Liver (tissue), 9 donors: ENCODE data around the gene PTPN4. TPM values are rescaled to one million over a fixed set of nuclear protein-coding genes. Genes with fewer than 3 reads are reported as not detected.

Source experiments
- DNase-seq: peaks from one replicate; pipeline ENCODE4 v3.0.0-alpha.2; 2017; ENCODE audit warnings: low spot score
- H3K27ac ChIP-seq, 2 donors: one replicate each; pipeline ENCODE4 v1.7.0; 2013; ENCODE audit warnings: inconsistent platforms in 2 of 2, low read length in 2 of 2, control low read depth in 1 of 2, low read depth in 1 of 2, mild to moderate bottlenecking in 1 of 2
- H3K27me3 ChIP-seq, 4 donors: one replicate each; pipeline versions ENCODE4 v1.6.1 to v1.7.0; 2013; ENCODE audit warnings: low read length in 3 of 4, inconsistent platforms in 1 of 4, mild to moderate bottlenecking in 1 of 4, moderate library complexity in 1 of 4; ENCODE audit not compliant: control insufficient read depth in 4 of 4, insufficient read depth in 4 of 4
- H3K36me3 ChIP-seq, 4 donors: one replicate each; pipeline versions ENCODE4 v1.6.1 to v1.7.0; 2013; ENCODE audit warnings: low read length in 3 of 4, mild to moderate bottlenecking in 3 of 4, low read depth in 1 of 4, moderate library complexity in 1 of 4; ENCODE audit not compliant: control insufficient read depth in 4 of 4, insufficient read depth in 3 of 4
- H3K4me1 ChIP-seq, 4 donors: one replicate each; pipeline versions ENCODE4 v1.6.1 to v1.7.0; 2013; ENCODE audit warnings: low read length in 3 of 4, mild to moderate bottlenecking in 3 of 4, moderate library complexity in 1 of 4; ENCODE audit not compliant: control insufficient read depth in 4 of 4, insufficient read depth in 4 of 4
- H3K4me3 ChIP-seq, 3 donors: one replicate each; pipeline versions ENCODE4 v1.6.1 to v1.7.0; 2013; ENCODE audit warnings: low read length in 3 of 3, control low read depth in 1 of 3, low read depth in 1 of 3, mild to moderate bottlenecking in 1 of 3
- H3K9ac ChIP-seq, 2 donors: one replicate each; pipeline ENCODE4 v1.7.0; 2013; ENCODE audit warnings: low read length in 2 of 2, mild to moderate bottlenecking in 2 of 2, moderate library complexity in 2 of 2, control low read depth in 1 of 2, low read depth in 1 of 2
- H3K9me3 ChIP-seq, 4 donors: one replicate each; pipeline versions ENCODE4 v1.6.1 to v1.7.0; 2013; ENCODE audit warnings: low read length in 3 of 4; ENCODE audit not compliant: control insufficient read depth in 4 of 4
- EGR1 ChIP-seq, 2 donors: IDR thresholded peaks; 2 replicates each; pipeline ENCODE4 v1.6.1; 2016 to 2018; ENCODE audit warnings: antibody characterized with exemption in 2 of 2, low read depth in 2 of 2
- FOXA2 ChIP-seq: IDR thresholded peaks from 2 replicates; pipeline ENCODE4 v1.6.1; 2016; ENCODE audit warnings: antibody characterized with exemption
- HNF4G ChIP-seq: IDR thresholded peaks from 2 replicates; pipeline ENCODE4 v1.6.1; 2016; ENCODE audit warnings: antibody characterized with exemption
- JUND ChIP-seq, 2 donors: IDR thresholded peaks; 2 replicates each; pipeline ENCODE4 v1.6.1; 2016; ENCODE audit warnings: antibody characterized with exemption in 2 of 2
- NR2F2 ChIP-seq: IDR thresholded peaks from 2 replicates; pipeline ENCODE4 v1.6.1; 2016; ENCODE audit warnings: antibody characterized with exemption
- RAD21 ChIP-seq, 2 donors: IDR thresholded peaks; 2 replicates each; pipeline ENCODE4 v1.6.1; 2016; ENCODE audit warnings: antibody characterized with exemption in 2 of 2, mild to moderate bottlenecking in 2 of 2
- REST ChIP-seq: IDR thresholded peaks from 2 replicates; pipeline ENCODE4 v1.6.1; 2016; ENCODE audit warnings: antibody characterized with exemption, mild to moderate bottlenecking
- RXRA ChIP-seq, 2 donors: IDR thresholded peaks; 2 replicates each; pipeline ENCODE4 v1.6.1; 2017 to 2018; ENCODE audit warnings: antibody characterized with exemption in 2 of 2, mild to moderate bottlenecking in 1 of 2
- YY1 ChIP-seq: IDR thresholded peaks from 2 replicates; pipeline ENCODE4 v1.6.1; 2016; ENCODE audit warnings: antibody characterized with exemption, mild to moderate bottlenecking
- ZBTB33 ChIP-seq: IDR thresholded peaks from 2 replicates; pipeline ENCODE4 v1.6.1; 2016; ENCODE audit warnings: antibody characterized with exemption
- WGBS: extraction: QIAGEN DNeasy Blood & Tissue Kit; methylation state at CpG from one replicate; pipeline ENCODE4 v1.1.7; 2013; 5-methylcytosine and 5-hydroxymethylcytosine counted together
- polyA plus RNA-seq, 2 donors: library from polyadenylated mRNA; stranded (reverse) in 1 of 2; unstranded in 1 of 2; fragments of 200-250 nt in 1 of 2; fragments of >200 nt in 1 of 2; fragmentation: Nextera tagmentation in 1 of 2; extraction: Ambion mirVana in 1 of 2; gene quantifications; one replicate each; pipeline versions ENCODE4 v1.2.1 to v1.2.3, GENCODE V29; 2013 to 2015
- total RNA-seq, 2 donors: library from RNA; depleted of rRNA; stranded (reverse); fragments of >200 nt; gene quantifications; one replicate each; pipeline ENCODE4 v1.2.3, GENCODE V29; 2014
- TF ChIP-seq, protein P1 (sequence below): IDR thresholded peaks from 2 replicates; pipeline ENCODE4 v1.6.1; 2016; ENCODE audit warnings: antibody characterized with exemption
- donor health status: healthy.
- donor health status: healthy.
- donor health status: healthy.
- donor health status: healthy.
- donor health status: healthy.

The PTPN4 gene
- total and polyA plus RNA-seq, 4 donors, result 4.2 to 34.6 (median 9.5) TPM

- Histone ChIP-seq H3K36me3 (no peaks in the 10 kb centered on the region), H3K4me3 (no peak overlapping the region)
Observed at GRCh38 chr2:119745566-119745965, 14.2 kb upstream of the PTPN4 start.

DNA sequence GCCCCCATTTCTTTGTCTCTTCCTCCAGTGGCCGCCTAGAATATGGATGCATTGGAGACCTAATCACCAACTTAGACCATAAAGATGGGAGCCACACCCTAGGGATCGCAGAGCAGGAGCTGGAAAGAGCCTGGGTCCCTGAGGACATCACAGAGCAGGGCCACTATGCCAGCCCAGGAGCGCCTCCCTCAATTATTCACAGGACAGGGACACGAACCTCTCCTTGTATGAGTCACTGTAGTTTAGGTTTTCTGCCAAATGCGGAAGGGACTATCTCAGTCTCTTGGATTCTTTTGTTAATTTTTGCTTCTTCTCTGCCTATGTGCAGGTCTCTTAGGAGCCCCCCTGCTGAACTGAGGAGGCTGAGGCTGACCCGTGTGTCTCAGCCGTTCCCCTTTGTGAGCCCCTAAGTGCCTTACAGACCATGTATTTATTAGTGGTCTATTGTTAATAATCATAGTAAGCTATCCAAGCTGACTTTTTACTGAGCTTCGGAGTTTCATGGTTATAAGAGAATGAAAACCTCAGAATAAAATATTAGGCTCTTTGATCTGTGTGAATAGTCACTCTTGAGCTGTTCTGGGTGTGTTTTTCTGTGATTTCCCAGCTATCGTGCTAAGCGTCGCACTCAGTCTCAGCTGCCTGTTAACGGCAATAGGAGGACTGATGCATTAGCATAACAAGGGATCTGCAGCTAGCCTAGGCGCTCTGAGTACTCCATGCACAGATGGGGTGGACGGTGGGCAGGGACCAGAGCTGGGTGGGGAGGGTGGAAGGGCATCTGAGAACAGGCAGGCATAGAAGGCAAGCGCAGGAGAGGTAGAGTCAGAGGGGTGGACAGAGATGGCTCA lies 12.7 kb upstream of the PTPN4 start:
- H3K27me3 ChIP-seq, result no peaks in the 10 kb centered on the region
- no peaks in the 10 kb centered on the region for H3K36me3 ChIP-seq
- no peak overlapping the region for H3K27ac ChIP-seq
- no peaks in the 10 kb centered on the region for H3K9me3 ChIP-seq
- DNase-seq, result no peak
- H3K4me3 ChIP-seq, result no peak overlapping the region
- TF ChIP-seq ZBTB33, result no peak
- TF ChIP-seq FOXA2, result no peak
- TF ChIP-seq YY1, result no peak
- TF ChIP-seq EGR1 (IDR thresholded peaks at IDR 0.05; ENCODE audit: low read depth in 2 of 2), result no peak
- TF ChIP-seq REST, result no peak
- TF ChIP-seq HNF4G, result no peak
- TF ChIP-seq JUND (IDR thresholded peaks at IDR 0.05), result no peak
- no peak for TF ChIP-seq NR2F2
- no peak for TF ChIP-seq RXRA (IDR thresholded peaks at IDR 0.05)
- WGBS, result 92% methylated on average over 15 of the region's 15 CpGs
- H3K4me1 ChIP-seq, result peaks cover 1 to 11% (median 9%) of the 10 kb centered on the region in 4 donors
- no peak overlapping the region for H3K9ac ChIP-seq

More at GRCh38 chr2:119745566-119745965, 14.2 kb upstream of the PTPN4 start:
- TF ChIP-seq FOXA2, result no peak
- TF ChIP-seq, protein P1, sequence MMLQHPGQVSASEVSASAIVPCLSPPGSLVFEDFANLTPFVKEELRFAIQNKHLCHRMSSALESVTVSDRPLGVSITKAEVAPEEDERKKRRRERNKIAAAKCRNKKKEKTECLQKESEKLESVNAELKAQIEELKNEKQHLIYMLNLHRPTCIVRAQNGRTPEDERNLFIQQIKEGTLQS, result no peak
- no peak for TF ChIP-seq RXRA (IDR thresholded peaks at IDR 0.05)
- Histone ChIP-seq H3K9ac (no peak overlapping the region), H3K27me3 (no peaks in the 10 kb centered on the region), H3K4me1 (peaks cover 1 to 11% (median 9%) of the 10 kb centered on the region in 4 donors), H3K9me3 (no peaks in the 10 kb centered on the region), H3K27ac (no peak overlapping the region)
- 87% methylated on average over 2 of the region's 2 CpGs for WGBS
- no peak for DNase-seq

- H3K9ac ChIP-seq, result no peak overlapping the region
- H3K9me3 ChIP-seq, result no peaks in the 10 kb centered on the region
- H3K36me3 ChIP-seq, result no peaks in the 10 kb centered on the region
- WGBS, result 84% methylated on average over 4 of the region's 4 CpGs
- no peak overlapping the region for H3K27ac ChIP-seq
- no peaks in the 10 kb centered on the region for H3K27me3 ChIP-seq
- TF ChIP-seq RAD21 (IDR thresholded peaks at IDR 0.05), result no peak
- no peak overlapping the region for H3K4me3 ChIP-seq
- peaks cover 1 to 11% (median 9%) of the 10 kb centered on the region in 4 donors for H3K4me1 ChIP-seq
- DNase-seq, result no peak
Observed at GRCh38 chr2:119748135-119748534, 11.6 kb upstream of the PTPN4 start.
